Adipocyte (in vitro differentiated cells): ENCODE data around the gene TIMM17B.

Experiments used
- DNase-seq: peaks from one replicate; pipeline ENCODE4 v3.0.0-alpha.2; 2015; ENCODE audit warnings: low read depth
- H3K27me3 ChIP-seq: replicated peaks from 2 replicates; pipeline ENCODE4 v1.7.0; 2013; ENCODE audit warnings: mild to moderate bottlenecking, low read length, moderate library complexity; ENCODE audit not compliant: control insufficient read depth, insufficient read depth
- H3K36me3 ChIP-seq: 2 replicates; pipeline ENCODE4 v1.7.0; 2013; ENCODE audit warnings: low read length, mild to moderate bottlenecking, moderate library complexity; ENCODE audit not compliant: control insufficient read depth, insufficient read depth, severe bottlenecking
- H3K4me1 ChIP-seq: 2 replicates; pipeline ENCODE4 v1.7.0; 2013; ENCODE audit warnings: mild to moderate bottlenecking, low read length, moderate library complexity; ENCODE audit not compliant: control insufficient read depth, insufficient read depth
- H3K4me3 ChIP-seq: 2 replicates; pipeline ENCODE4 v1.7.0; 2013; ENCODE audit warnings: mild to moderate bottlenecking, low read length, moderate library complexity
- H3K9ac ChIP-seq: 2 replicates; pipeline ENCODE4 v1.7.0; 2013; ENCODE audit warnings: mild to moderate bottlenecking, low read length, moderate library complexity
- H3K9me3 ChIP-seq: 2 replicates; pipeline ENCODE4 v1.7.0; 2013; ENCODE audit warnings: mild to moderate bottlenecking, low read length, moderate library complexity; ENCODE audit not compliant: control insufficient read depth

The TIMM17B gene

DNA sequence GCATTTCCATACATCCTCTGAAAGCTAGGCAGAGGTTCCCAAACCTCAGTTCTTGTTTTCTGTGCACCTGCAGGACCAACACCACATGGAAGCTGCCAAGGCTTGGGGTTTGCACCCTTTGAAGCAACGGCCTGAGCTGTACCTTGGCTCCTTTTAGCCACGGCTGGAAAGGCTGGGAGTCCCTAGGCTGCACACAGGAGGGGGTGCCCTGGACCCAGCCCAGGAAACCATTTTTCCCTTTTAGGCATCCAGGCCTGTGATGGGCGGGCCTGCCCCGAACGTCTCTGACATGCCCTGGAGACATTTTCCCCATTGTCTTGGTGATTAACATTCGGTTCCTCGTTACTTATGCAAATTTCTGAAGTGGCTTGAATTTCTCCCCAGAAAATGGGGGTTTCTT, 44.7 kb downstream of the TIMM17B start:
- Histone ChIP-seq H3K9ac (no peak overlapping the region), H3K27me3 (peaks cover 15% of the 10 kb centered on the region), H3K9me3 (peaks cover 5% of the 10 kb centered on the region), H3K4me3 (no peak overlapping the region), H3K36me3 (no peaks in the 10 kb centered on the region), H3K4me1 (no peaks in the 10 kb centered on the region)
- no peak for DNase-seq

DNA sequence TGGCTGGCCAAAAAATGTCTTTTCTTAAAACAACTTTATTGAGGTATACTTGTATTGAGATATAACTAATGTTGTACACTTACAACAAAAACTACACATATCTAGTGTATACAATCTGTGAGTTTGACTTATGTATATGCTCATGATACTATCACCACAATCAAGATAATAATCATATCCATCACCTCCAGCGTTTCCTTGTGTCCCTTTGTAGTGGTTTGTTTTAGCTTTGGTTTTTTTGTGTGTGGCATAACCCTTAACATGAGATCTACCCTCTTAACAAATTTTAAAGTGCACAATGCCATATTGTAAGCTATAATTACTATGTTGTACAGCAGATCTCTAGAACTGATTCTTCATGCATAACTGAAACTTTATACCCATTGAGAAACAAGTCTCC, 48.7 kb downstream of the TIMM17B start:
- no peak overlapping the region for H3K9ac ChIP-seq
- peaks cover 17% of the 10 kb centered on the region for H3K27me3 ChIP-seq
- no peaks in the 10 kb centered on the region for H3K4me1 ChIP-seq
- H3K36me3 ChIP-seq, result no peaks in the 10 kb centered on the region
- no peak for DNase-seq
- peaks cover 5% of the 10 kb centered on the region for H3K9me3 ChIP-seq
- H3K4me3 ChIP-seq, result no peak overlapping the region
